AG04450 (cell line): ENCODE measurements around the gene VPS8. TPM values are rescaled to one million over a fixed set of nuclear protein-coding genes. Genes with fewer than 3 reads are reported as not detected.

Source experiments
- CTCF ChIA-PET: fragments of 300-600, 350-600 bp; formaldehyde crosslinking; extraction: SDS; loops from one replicate; lab custom pipeline; 2022; ENCODE audit warnings: antibody characterized with exemption, inconsistent platforms; lab: Charles Lee
- POLR2A ChIA-PET: fragments of 350-600 bp; formaldehyde crosslinking; extraction: SDS; loops from one replicate; lab custom pipeline; 2021; ENCODE audit warnings: antibody characterized with exemption, inconsistent platforms; lab: Yijun Ruan, JAX
- DNase-seq: peaks from one replicate; pipeline ENCODE4 v3.0.0-alpha.2; 2011; ENCODE audit warnings: low read depth, low spot score
- H3K27ac ChIP-seq: one replicate; pipeline ENCODE4 v1.5.1; 2012; ENCODE audit warnings: low read depth, low read length, control low read depth
- H3K27me3 ChIP-seq: one replicate; pipeline ENCODE4 v1.6.0; 2012; ENCODE audit warnings: low read length; ENCODE audit not compliant: control insufficient read depth, insufficient read depth
- H3K4me3 ChIP-seq: 2 replicates; pipeline ENCODE4 v1.5.1; 2011; ENCODE audit warnings: mild to moderate bottlenecking, low read depth, low read length, control low read depth
- H3K9me3 ChIP-seq: 2 replicates; pipeline ENCODE4 v1.5.1; 2012; ENCODE audit warnings: low read length; ENCODE audit not compliant: control insufficient read depth, insufficient read depth
- polyA plus RNA-seq: library from polyadenylated mRNA; depleted of rRNA; stranded (reverse); fragments of >200 nt; gene quantifications from 2 replicates; pipeline ENCODE4 v1.2.3, GENCODE V29; 2011
- TF ChIP-seq, protein P1 (sequence below): IDR thresholded peaks from 2 replicates; pipeline ENCODE4 v1.5.1; 2011; ENCODE audit warnings: low read depth, low read length, control low read depth, inconsistent platforms

VPS8 gene
- polyA plus RNA-seq, 1 experiment, result 40.6 TPM

DNA sequence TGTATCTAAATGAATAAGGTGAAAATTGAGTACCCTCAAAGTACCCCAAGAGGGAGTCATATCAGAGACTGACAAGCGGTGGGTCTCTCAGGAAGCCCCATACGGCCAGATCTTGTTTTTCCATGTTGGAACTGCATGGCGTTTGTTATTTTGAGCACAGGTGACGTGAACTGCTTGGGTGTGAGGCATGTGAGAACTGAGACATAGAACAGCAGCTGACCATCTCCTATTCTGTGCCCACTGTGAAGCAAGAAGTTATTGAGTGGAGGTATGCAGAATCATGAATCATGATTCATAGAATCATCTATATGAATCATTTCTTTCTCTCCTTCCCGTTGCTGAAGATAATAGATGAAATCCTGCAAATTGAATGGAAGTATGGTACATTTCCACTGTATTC is 4.6 kb downstream of the VPS8 start:
- H3K27me3 ChIP-seq, result no peaks in the 10 kb centered on the region
- DNase-seq, result no peak
- H3K27ac ChIP-seq, result no peak overlapping the region
- TF ChIP-seq, protein P1, sequence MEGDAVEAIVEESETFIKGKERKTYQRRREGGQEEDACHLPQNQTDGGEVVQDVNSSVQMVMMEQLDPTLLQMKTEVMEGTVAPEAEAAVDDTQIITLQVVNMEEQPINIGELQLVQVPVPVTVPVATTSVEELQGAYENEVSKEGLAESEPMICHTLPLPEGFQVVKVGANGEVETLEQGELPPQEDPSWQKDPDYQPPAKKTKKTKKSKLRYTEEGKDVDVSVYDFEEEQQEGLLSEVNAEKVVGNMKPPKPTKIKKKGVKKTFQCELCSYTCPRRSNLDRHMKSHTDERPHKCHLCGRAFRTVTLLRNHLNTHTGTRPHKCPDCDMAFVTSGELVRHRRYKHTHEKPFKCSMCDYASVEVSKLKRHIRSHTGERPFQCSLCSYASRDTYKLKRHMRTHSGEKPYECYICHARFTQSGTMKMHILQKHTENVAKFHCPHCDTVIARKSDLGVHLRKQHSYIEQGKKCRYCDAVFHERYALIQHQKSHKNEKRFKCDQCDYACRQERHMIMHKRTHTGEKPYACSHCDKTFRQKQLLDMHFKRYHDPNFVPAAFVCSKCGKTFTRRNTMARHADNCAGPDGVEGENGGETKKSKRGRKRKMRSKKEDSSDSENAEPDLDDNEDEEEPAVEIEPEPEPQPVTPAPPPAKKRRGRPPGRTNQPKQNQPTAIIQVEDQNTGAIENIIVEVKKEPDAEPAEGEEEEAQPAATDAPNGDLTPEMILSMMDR, result no peak
- no peaks in the 10 kb centered on the region; the same call in 1 of the 2 replicates for H3K9me3 ChIP-seq
- POLR2A ChIA-PET, result no interaction called here
- CTCF ChIA-PET, result interaction anchor here (1.0 kb wide), 1 partner anchor 15 kb away, joined by 3 read pairs; no protein-coding TSS in a partner anchor
- no peak overlapping the region for H3K4me3 ChIP-seq

DNA sequence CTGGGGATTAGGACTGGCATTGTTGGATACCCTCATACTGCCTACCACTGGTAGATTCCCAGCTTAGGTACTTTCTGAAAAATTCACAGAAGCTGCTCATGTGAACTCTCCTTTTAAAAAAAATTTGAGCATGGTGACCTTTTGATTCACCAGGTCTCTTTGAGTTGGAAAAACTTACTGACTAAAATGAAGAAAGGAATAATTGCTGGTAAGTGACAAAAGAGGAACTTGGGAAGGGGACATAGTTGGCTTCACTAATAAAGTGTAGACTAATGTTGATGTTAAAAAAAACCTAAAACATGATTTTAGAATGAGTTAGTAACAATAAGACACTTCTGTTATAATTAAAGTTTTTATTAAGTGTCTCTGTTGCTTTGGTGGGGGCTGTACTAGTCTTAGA is 8.6 kb downstream of the VPS8 start:
- TF ChIP-seq, protein P1, result no peak
- Histone ChIP-seq H3K4me3 (no peak overlapping the region), H3K9me3 (no peaks in the 10 kb centered on the region), H3K27me3 (no peaks in the 10 kb centered on the region), H3K27ac (no peak overlapping the region)
- DNase-seq, result no peak
- ChIA-PET CTCF (interaction anchor here (0.9 to 1.0 kb wide), 2 partner anchors 9 to 260 kb away, joined by 4 to 6 read pairs; partner anchors contain the start of gene VPS8), POLR2A (no interaction called here)

DNA sequence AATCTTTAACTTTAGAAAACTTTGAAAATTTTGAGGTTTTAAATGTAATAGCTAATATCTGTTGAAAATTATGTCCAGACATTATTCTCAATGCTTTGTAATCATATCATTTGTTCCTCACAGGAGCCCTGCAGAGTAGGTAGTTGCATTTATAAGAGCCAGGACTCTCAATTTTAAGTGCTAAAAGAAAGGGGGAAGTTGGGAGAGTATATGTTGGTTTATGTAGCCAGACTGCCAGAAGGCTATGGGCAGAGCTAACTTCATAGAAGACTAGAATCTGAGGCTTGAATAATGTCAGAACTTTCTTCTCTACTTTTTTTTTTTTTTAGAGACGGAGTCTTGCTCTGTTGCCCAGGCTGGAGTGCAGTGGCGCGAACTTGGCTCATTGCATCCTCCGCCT is 9.1 kb downstream of the VPS8 start:
- no peak overlapping the region for H3K27ac ChIP-seq
- CTCF ChIA-PET, result interaction anchor here (0.9 to 1.0 kb wide), 2 partner anchors 9 to 260 kb away, joined by 4 to 6 read pairs; partner anchors contain the start of gene VPS8
- POLR2A ChIA-PET, result no interaction called here
- H3K27me3 ChIP-seq, result no peaks in the 10 kb centered on the region
- DNase-seq, result no peak
- TF ChIP-seq, protein P1, result no peak
- no peaks in the 10 kb centered on the region for H3K9me3 ChIP-seq
- H3K4me3 ChIP-seq, result no peak overlapping the region

DNA sequence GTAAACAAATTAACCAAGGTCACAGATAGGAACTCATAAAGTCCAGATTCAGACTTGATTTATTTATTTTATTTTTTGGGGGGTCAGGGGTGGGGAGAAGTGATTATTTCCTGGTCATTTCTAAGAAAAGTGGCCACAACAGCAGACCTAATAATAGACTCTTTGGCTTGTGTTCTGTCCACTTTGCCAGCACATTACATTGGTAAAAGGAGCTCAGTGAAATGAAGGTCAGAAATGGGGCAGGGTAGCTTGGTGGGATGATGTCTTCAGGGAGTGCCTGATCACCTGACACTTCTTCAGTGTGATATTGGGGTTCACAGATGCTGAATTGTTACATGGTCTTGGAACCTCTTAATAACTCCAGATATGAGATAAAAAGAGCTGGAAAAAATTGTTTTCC is 10.1 kb downstream of the VPS8 start:
- TF ChIP-seq, protein P1, result no peak
- Histone ChIP-seq H3K4me3 (no peak overlapping the region), H3K27ac (no peak overlapping the region), H3K27me3 (no peaks in the 10 kb centered on the region), H3K9me3 (no peaks in the 10 kb centered on the region)
- no peak for DNase-seq
- POLR2A ChIA-PET, result no interaction called here
- CTCF ChIA-PET, result interaction anchor here (1.0 to 3.4 kb wide), 2 partner anchors 10 kb away, joined by 3 to 27 read pairs; partner anchors contain the start of gene VPS8

DNA sequence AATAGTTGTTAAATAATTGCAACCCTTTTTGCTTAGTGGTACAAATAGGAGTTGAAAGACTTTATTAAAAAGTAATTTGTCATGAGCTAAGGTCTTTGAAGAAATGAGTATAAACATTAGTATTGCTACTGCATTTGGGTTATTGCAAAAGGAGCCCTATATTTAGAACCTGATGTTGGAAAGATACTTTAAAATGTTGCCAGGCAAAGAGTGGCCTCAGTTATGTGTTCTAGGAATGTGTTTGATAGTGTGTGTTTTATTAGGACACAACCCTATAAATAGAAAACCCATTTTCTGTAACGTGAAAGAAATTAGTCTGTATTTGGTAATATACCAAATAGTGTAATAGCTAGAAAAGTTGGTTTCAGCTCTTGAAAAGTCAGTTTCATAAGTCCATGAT is 10.7 kb downstream of the VPS8 start:
- ChIA-PET POLR2A (no interaction called here), CTCF (interaction anchor here (1.0 to 3.4 kb wide), 2 partner anchors 10 to 11 kb away, joined by 3 to 27 read pairs; partner anchors contain the start of gene VPS8)
- TF ChIP-seq, protein P1, result no peak
- Histone ChIP-seq H3K4me3 (no peak overlapping the region), H3K9me3 (no peaks in the 10 kb centered on the region), H3K27ac (no peak overlapping the region), H3K27me3 (no peaks in the 10 kb centered on the region)
- DNase-seq, result no peak
